Measurements from ENCODE around the gene CIDEA.

Gene CIDEA

DNA sequence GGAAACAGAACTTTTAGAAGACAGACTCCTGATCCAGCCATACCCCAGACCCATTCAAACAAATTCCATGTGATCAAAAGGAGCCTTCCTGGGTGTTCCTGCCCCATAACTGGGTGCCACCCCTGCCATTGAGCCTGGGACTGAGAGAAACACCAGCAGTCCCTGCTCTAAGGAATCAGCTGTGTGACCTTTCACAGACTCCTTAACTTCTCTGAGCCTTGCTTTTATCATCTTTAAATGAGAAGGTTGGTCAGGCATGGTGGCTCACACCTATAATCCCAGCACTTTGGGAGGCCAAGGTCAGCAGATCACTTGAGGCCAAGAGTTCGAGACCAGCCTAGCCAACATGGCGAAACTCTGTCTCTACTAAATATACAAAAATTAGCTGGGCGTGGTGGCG is 20.6 kb downstream of the CIDEA start:
- DNase-seq (ENCODE audit: low spot score): no peak

DNA sequence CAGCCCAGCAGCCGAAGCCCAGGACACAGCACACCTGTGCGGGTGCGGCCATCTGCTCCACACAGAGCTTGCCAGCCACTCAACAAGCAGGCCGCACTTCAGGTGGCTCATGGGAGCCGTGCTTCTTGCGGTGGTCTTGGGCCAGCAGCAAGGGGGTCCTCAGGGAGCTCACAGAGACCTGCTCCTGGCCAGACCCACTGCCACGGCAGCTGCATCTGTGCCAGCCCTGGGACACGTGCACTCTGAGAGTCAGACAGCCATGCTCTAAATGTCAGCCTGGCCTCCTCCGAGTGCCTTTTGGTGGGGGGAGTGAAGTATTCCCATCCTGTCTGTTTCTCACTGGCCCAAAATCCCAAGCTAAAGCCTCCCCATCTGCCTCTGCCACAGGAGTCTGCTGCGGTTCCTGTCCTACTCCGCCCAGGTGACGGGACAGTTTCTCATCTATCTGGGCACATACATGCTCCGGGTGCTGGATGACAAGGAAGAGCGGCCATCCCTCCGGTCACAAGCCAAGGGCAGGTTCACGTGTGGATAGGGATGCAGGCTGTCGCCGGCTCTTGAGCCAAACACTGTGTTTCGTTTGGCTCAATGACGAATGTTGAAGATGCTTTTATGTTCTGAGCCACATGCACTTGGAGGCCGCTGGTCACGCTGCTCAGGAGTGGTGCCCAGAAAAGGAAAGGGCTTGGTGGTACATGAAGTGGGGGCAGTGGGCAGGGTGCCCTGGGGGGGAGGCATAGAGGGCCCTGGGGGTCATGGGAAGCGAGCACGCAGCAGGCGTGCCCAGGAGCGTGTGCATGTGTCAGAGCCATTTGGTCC is 22.8 kb downstream of the CIDEA start:
- DNase-seq (ENCODE audit: low spot score): no peak

GRCh38 chr18:12278215-12278671 is 24.1 kb downstream of the CIDEA start:
- DNase-seq (ENCODE audit: low spot score): no peak

DNA sequence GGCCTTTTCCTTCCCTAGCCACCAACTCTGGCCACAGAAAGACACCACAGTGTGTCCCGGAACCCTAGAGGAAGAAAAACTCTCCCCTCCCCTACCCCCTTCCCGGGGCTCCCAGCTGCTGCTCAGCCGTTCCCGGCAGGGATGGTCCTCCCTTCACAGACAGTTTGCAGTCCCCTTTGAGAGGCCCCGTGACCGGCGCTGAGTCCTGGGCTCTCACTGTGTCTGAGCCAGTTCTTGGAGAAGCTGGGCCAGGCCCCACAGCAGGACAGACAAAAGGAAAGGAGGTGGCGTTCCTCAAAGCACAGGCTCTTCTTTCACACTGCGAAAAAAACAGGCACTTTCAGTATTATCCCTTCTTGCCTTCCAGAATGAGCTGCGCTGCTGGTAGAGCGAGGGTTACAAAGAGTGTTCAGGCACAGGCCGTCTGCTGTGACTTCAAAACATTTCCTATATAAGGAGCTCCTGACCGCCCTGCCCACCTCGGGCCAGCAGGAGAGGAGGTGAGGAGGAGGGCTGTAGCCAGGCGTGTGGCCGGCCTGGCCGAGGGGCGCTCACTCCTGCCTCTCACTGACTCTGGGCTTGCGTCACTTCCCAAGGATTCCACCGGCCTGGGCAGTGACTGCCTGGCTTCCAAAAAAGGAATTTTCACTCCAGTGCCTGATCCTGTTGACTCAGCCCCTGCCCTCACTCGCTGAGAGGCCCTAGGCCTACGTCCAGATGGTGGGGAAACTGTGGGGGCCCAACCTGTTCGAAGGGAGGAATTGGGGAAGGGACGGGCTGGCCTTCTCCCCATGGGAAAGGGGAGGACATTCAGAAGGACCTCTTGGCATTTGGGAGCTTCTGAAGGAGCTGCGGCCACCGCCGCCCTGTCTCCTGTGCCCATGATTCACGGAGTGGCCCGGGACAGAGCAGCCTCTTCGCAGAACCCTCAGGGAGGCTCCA is 24.9 kb downstream of the CIDEA start:
- DNase-seq (ENCODE audit: low spot score): no peak

GRCh38 chr18:12279781-12280531 is 25.8 kb downstream of the CIDEA start:
- no peak for DNase-seq (ENCODE audit: low spot score)

- DNase-seq (ENCODE audit: low spot score): no peak
Observed at GRCh38 chr18:12281861-12282260, 27.7 kb downstream of the CIDEA start.

DNA sequence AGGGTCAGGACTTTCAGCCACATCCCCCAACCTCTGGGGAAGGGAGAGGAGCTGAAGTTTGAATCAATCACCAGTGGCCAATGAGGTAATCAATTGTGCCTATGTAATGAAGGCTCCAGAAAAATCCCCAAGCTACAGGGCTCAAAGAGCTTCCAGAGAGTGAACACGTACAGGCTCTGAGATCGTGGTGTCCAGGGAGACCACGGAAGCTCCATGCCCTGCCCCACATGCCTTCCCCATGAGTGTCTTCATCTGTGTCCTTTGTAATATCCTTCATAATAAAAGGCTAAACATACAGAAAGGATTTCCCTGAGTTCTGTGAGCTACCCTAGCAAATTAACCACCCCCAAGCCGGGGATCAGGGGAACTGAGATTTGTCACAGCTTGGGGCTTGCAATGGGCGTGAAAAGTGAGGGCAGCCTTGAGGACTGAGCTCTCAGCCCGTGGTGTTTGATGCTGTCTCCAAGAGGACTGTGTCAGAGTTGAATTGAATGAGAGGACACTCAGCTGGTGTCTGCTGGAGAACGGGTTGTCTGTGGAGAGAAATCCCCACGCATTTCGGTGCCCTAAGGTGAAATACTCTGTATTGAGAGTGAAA is 28.4 kb downstream of the CIDEA start:
- peak; percentile 89 for DNase-seq (ENCODE audit: low spot score)

- DNase-seq (ENCODE audit: low spot score): peak; percentile 95
Observed at GRCh38 chr18:12283256-12283655, 29.1 kb downstream of the CIDEA start.

DNA sequence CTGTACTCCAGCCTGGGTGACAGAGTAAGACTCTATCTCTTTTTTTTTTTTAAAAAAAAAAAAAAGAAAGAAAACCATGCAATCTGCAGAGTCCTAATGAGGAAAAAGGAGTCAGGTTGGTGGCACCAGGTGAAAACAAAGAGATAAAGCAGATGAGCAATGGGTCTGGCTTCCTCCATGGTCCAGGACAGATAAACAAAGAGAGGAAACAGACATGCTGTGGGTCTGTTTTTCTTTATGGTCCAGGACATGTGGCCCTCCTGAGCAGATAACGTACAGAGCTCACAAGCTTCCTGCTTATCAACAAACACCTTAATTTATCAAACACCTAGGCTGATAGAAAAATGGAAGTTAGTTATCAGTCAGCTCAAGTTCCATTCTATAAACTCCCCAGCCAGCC is 29.5 kb downstream of the CIDEA start:
- DNase-seq (ENCODE audit: low spot score): no peak

DNA sequence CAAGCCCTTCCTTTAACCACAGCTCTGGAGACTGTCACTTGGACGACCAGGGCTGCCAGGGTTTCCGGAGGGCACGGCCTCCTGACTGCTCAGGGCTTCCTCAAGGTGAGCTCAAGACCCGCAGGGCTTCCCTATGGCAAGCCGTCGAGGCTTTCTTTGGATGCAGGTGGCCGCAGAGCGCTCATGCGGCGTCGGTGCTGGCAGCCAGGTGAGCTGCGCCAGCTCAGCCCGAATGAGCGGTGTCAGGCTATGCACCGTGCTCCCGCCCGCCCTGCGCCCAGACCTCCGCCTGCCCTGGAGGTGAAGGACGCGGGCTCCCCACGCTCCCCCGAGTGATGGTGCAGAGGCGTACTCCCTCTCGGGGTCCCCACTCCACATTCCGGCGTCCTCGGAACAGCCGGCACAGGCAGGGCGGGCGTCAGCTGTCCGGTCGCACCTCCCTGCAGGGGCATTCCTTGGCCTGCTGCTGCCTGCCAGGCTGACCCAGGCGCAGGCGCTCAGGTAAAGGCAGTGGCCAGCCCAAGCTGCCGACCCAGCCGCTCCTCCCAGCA is 33.0 kb downstream of the CIDEA start:
- DNase-seq (ENCODE audit: low spot score): peak; percentile 42

GRCh38 chr18:12287684-12288402 is 33.7 kb downstream of the CIDEA start:
- DNase-seq (ENCODE audit: low spot score): peak; percentile 90

DNA sequence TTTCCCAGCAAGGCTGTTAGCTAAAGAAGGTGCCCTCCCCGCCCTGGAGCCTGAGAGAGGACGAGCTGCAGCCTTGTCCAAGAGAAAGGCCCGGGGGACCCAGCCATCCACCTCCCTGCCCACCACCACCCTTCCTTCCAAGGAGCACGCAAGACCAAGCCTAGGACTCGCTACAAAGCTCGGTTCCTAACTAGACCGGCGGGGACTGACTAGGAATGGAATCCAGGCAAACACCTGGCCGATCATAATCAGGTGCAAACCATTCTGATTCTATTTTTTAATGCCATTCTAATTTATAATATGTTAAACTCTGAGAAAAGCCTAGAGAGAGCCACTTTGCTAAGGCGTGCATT is 34.2 kb downstream of the CIDEA start:
- DNase-seq (ENCODE audit: low spot score): no peak

GRCh38 chr18:12290086-12290485 is 35.9 kb downstream of the CIDEA start:
- no peak for DNase-seq (ENCODE audit: low spot score)

DNA sequence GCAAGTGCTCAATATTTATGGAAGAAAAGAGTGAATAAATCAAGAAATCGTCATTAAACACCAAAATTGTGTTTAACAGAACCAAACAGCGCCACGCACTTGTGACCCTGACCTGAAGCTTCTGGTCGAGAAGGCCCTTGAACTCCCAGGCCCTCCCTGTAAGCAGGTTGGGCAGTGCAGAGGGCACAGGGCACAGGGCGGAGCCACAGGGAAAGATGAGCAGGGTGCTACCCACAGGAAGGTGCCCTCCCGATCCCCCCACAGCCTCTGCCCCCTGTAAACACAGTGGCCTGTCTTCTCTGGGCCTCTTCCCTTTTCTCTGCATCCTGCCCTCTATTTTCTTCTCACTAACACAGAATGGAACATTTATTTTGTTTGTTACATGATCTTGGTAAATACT is 37.0 kb downstream of the CIDEA start:
- DNase-seq (ENCODE audit: low spot score): no peak

GRCh38 chr18:12291690-12292089 is 37.5 kb downstream of the CIDEA start:
- DNase-seq (ENCODE audit: low spot score): no peak

DNA sequence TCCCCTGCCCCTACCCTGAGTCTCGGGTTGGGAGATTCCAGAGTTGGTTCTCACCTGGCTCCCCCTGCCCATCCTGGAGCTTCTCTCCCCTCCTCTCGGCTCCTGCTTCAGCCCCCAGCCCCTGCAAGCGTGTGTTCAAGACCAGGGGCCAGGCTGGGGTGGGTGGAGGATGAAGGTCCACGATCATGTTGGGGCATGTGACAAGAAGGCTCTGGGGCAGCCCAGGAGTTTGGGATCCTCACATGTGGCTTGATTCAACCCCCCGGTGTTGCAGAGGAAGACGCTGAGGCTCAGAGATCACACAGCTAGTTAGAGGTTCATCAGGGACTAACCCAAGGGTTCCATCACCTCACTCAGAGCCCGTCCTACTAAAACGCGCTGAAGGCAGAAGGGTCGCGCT is 39.7 kb downstream of the CIDEA start:
- DNase-seq (ENCODE audit: low spot score): no peak

- no peak for DNase-seq (ENCODE audit: low spot score)
Observed at GRCh38 chr18:12295389-12296086, 41.4 kb downstream of the CIDEA start.

DNA sequence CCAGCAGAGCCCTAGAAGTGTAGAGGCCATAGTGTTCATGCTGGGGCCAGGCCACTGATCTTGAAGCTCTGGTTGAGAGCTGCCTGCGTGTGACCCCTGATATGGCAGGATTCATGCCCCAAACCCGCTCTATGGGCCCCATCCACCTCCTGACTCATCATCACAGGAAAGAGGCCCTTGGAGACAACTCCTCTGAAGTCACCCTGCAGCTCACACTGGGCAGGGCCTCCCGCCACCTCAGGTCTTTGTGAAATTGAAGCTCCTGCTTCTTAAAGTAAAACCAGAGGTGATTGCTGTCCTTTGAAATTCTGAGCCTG is 41.9 kb downstream of the CIDEA start:
- DNase-seq (ENCODE audit: low spot score): no peak

DNA sequence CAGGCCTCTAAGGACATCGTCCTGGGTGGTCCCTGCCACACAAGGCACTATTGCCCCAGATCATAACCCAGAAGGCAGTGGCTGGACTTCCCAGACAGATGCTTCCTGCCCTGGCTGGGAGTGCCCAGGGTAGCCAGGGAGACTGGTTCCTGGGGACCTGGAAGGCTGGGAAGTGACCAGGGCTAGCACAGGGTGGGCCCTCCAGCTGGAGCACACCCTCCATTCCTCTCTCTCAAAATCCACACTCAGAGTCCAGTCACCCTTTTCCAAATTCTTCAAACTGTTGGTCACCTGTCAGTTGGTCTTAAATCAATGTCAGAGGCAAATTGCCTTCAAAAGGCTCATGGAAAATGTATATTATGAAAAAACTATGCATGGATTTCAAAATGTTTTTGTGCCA is 42.3 kb downstream of the CIDEA start:
- no peak for DNase-seq (ENCODE audit: low spot score)

DNA sequence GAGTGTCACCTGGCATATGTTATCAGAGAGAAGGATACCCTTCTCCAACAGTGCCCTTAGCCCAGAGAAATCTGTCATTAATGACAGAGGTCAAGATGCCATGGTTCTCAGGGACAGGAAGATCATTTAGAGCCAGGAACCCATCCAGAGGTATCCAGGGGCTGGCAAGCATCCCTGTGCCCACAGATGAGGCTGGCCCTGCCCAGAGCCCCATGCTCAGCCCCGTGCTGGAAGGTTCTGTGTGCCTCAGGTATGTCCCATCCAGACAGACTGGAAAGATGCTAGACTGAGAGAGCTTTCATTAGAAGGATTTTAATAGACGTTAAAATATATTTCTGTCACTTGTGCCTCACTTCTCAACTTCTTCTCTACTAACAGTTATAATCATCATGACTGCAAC is 45.7 kb downstream of the CIDEA start:
- DNase-seq (ENCODE audit: low spot score): no peak
